LNCAP (cell line): ENCODE measurements around the gene RXRA.

Experiments
- CTCF ChIP-seq: fragments of 450-650 bp; IDR thresholded peaks from 2 replicates; pipeline ENCODE4 v1.5.1; 2017; ENCODE audit warnings: mild to moderate bottlenecking

The RXRA gene

GRCh38 chr9:134341929-134342745 is 15.9 kb downstream of the RXRA start:
- TF ChIP-seq CTCF: no peak

GRCh38 chr9:134342746-134343115 is 16.5 kb downstream of the RXRA start:
- no peak for TF ChIP-seq CTCF

- TF ChIP-seq CTCF: no peak
Measured at GRCh38 chr9:134343637-134344036, 17.4 kb downstream of the RXRA start.

GRCh38 chr9:134344068-134344799 is 18.0 kb downstream of the RXRA start:
- no peak for TF ChIP-seq CTCF

GRCh38 chr9:134344800-134345310 is 18.6 kb downstream of the RXRA start:
- no peak for TF ChIP-seq CTCF

GRCh38 chr9:134345737-134346136 is 19.5 kb downstream of the RXRA start:
- TF ChIP-seq CTCF: no peak

GRCh38 chr9:134346151-134346550 is 19.9 kb downstream of the RXRA start:
- TF ChIP-seq CTCF: no peak
